NCI-H146 treated with DMSO at 0.1 percent for 48 hours (cell line): ENCODE results near the gene HOXB5.

Source experiments
- DNase-seq: peaks from one replicate; lab custom pipeline; 2025; ENCODE audit not compliant: unreplicated experiment; lab: John Stamatoyannopoulos, UW

HOXB5 gene

GRCh38 chr17:48605409-48605919 is 11.9 kb upstream of the HOXB5 start:
- DNase-seq: no peak

- DNase-seq: no peak
Measured at GRCh38 chr17:48604770-48605329, 11.3 kb upstream of the HOXB5 start, which contains the start of gene HOXB6. Gene HOXB6, minus strand, starts transcription at chr17:48604986. Its CDS starts 6,836 bp downstream, at chr17:48598150.

GRCh38 chr17:48603959-48604769 is 10.6 kb upstream of the HOXB5 start:
- no peak for DNase-seq

GRCh38 chr17:48601539-48602425 is 8.2 kb upstream of the HOXB5 start:
- no peak for DNase-seq

GRCh38 chr17:48601207-48601538 is 7.6 kb upstream of the HOXB5 start:
- no peak for DNase-seq

GRCh38 chr17:48600244-48601098 is 6.9 kb upstream of the HOXB5 start:
- no peak for DNase-seq

- no peak for DNase-seq
Measured at GRCh38 chr17:48599354-48599753, 5.8 kb upstream of the HOXB5 start.

- DNase-seq: no peak
Measured at GRCh38 chr17:48598736-48599135, 5.2 kb upstream of the HOXB5 start.

GRCh38 chr17:48597778-48598631 is 4.4 kb upstream of the HOXB5 start:
- peak; percentile 19 for DNase-seq

GRCh38 chr17:48597528-48597777 is 3.9 kb upstream of the HOXB5 start:
- DNase-seq: no peak

- DNase-seq: no peak
Measured at GRCh38 chr17:48596735-48597527, 3.4 kb upstream of the HOXB5 start.

- DNase-seq: no peak
Measured at GRCh38 chr17:48596000-48596734, 2.6 kb upstream of the HOXB5 start.

GRCh38 chr17:48595278-48595999 is 1.9 kb upstream of the HOXB5 start:
- DNase-seq: no peak

- no peak for DNase-seq
Measured at GRCh38 chr17:48594538-48595277, 1.1 kb upstream of the HOXB5 start.

GRCh38 chr17:48593840-48594537 is 410 bp upstream of the HOXB5 start:
- peak; percentile 87 for DNase-seq

GRCh38 chr17:48592577-48592976 is 1.0 kb downstream of the HOXB5 start:
- DNase-seq: no peak
